GM18870 (cell line): ENCODE results near the gene NISCH.
"Not testable (repeated sequence)": the region's sequence is repeated elsewhere in the genome, so short reads cannot be mapped to it uniquely, and the experiment has no call there.

ENCODE experiments used
- ATAC-seq: cut with Tn5 transposase; IDR thresholded peaks from one replicate; pipeline ENCODE4 v1.9.1; 2021; ENCODE audit warnings: moderate library complexity; ENCODE audit not compliant: unreplicated experiment

Gene NISCH

DNA sequence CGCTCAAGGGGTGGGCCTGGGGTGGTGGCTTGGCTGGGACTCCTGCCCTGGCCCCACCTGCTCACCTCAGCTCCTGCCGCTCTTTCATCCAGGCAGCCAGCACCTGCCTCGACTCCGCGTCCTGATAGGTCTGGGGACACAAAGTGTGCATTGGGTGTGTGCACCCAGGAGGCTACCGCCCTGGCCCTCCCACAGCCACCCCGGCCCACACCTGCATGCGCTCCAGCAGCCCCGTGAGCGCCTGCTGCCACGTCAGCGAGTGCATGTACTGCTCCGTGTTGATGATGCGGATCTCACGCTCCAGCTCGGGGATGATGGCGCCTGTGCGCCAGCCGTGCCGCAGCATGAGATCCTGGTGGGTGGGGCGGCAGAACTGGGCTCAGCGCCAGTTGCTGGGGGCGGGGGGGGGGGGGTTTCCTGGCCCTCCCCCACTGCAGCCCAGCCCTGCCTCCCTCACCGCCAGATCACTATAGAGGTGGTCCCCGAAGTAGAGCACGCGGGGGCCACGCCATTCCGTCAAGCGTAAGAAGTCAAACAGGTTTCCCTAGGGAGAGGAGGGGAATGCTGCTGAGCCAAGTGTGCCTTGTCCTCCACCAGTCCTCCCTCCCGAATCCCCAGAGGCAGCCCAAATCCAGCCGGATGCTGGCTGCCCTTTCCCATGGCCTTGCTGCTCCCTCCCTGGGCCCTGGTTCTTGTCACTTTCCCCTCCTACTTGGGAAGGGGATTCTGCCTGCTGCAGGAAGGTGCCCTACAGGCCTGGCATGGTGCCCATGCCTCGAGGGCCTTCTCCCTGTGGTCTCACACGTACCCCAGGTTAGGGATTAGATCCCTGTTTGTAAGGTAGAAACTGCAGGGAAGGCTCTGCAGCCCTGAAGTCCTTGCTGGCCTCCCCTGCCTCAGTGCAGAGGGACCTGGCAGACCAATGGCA lies 69.6 kb downstream of the NISCH start:
- ATAC-seq, result no peak

DNA sequence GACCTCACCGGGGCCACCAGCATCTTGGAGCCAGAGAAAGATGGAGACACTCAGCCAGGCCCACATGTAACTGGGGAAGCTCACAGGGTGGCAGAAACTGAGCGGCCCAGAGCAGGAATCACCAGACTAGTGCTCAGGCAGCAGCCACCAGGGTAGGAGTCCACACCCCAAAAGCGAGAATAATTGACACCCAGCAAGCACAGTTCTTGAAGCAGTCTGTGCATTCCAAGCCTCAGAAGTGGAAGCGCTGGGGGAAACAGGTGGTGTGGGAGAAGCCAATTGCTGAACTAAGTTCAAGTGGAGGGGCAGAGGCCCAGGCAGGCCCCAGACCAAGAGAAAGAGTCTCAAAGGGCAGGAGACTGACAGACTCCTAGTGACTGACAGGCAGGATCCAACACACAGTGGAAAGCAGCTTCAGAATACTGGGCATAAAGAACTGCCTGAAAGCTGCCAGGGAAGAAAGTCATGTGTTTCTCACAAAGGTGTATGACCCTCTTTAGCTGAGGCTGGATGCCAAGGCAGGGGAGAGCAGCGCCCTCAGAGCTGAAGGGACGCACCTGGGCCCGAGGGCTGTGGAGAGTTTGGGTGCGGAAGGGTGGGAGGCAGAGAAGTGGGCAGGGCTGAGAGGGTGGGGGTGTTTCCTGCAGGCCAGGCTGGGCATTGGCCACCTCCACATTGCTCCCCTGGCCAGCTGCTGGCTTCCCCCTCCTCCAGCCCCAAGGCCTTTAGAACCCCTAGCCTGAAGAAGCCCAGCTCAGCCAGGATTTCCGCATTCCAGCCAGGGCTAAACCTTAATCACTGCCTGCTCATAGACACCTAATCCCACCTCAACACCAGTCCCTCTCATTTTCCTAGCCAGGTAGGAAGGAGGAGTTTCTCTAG lies 70.5 kb downstream of the NISCH start:
- no peak for ATAC-seq

DNA sequence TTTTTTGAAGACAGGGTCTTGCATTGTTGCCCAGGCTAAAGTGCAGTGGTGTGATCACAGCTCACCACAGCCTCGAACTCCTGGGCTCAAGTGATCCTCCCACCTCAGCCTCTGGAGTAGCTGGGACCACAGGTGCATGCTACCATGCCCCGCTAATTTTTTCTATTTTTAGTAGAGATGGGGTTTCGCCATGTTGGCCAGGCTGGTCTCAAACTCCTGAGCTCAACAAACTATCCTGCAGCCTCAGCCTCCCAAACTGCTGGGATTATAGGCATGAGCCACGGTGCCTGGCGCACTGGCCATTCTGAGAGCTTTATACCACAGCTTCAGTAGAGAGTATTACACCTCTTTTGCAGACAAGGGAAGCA lies 71.3 kb downstream of the NISCH start:
- ATAC-seq, result not testable (repeated sequence)

DNA sequence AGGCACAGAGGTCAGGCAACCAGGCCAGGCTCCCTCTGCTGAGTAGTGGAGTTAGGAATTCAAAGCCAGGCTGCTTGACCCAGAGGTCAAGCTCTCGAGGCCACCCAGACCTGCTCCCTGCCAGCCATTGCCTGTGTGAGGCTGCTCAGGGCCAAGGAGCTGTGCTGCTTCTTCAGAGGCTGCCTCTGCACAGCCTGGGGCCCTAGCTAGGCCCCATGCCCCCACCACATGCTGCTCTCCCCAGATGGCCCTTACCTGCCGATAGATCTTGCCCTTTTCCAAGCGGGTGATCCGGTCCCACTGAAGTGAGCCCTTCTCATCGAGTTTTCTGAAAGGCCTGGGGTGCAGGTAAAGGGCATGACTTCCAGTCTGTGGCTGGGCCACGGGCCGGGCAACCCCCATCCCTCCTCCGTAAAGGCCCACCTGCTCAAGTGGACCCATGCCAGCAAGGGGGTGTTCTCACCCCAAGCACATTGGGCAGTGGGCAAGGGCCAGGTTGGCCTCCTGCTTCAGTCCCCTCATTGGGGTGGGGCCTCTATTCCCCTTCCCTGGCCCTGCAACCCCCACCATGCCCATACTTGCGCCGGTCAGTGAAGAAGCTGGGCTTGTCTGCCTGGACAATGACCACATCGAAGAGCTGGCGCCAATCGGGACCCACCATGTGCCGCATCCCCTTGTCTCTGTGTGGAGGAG lies 71.8 kb downstream of the NISCH start:
- no peak for ATAC-seq

DNA sequence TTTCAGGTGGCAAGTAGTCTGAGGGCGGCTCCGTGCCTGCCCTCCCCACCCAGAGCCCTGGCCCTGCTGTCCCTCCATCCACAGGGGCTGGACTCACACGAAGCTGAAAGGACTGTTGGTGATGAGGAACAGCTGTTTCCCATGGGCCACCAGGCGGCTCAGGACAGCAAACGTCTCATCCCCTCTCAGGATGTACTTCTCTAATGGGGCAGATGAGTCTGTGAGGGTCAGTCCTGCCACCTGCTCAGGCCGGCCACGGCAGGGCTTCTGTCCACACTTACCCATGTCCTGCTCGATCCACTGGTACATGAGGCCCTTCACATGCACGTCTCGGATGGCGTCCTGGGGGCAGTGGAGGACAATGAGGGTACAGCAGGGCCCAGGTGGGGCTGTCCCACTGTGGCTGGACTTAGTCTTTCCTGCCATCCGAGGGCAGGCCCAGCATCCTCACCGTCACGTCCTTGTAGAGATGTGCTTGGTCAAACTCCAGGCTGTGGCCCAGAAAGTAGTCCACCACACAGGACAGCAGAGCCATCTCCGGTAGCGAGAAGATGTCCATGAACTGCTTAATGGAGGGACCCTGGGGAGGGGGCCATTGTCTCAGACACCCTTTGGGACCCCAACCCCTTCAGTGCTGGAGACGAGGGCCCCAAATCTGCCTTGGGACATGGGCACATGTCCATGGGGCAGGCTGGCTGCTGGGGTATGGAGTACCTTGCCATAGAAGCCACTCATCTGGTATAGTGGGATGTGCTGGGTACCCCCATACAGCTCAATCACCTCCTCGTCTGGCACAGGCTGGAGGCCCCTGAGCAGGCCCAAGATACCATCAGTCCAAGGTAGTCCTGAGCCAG lies 72.6 kb downstream of the NISCH start:
- no peak for ATAC-seq

DNA sequence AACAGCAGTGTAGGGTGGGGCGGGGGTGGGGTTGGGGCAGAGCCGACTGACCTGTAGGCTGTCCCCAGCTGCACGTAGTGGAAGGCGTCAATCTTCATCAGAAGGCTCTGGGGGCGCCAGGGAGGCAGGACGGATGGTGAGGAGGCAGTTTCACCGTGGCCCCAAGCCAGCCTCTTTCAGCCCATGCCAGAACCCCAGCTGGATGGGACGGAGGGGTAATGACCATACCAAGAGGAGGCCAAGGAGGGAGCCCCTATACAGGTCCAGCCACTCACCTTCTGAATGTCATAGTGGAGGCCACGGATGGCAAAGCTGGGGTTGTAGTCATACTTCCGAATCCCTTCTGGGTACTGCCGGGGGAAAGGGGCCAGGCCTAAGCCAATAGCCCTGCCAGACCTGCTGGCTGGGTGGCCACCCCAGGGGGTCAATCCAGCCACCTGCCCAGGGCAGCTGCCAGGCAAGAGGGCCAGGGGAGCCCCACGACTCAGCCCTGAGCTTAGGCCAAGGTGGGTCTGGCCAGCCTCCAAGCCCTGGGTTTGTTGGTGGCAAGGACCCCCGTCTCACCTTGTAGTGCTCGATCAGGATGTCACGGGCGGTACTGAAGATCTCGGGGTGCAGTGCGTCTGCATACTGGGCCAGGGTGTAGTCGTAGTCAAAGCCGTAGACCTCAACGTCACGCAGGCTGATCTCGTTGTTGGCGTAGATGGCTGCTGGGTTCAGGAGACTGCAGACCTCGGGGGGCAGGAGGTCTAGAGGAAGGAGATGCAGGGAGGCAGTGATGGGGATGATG lies 73.4 kb downstream of the NISCH start:
- ATAC-seq, result no peak

DNA sequence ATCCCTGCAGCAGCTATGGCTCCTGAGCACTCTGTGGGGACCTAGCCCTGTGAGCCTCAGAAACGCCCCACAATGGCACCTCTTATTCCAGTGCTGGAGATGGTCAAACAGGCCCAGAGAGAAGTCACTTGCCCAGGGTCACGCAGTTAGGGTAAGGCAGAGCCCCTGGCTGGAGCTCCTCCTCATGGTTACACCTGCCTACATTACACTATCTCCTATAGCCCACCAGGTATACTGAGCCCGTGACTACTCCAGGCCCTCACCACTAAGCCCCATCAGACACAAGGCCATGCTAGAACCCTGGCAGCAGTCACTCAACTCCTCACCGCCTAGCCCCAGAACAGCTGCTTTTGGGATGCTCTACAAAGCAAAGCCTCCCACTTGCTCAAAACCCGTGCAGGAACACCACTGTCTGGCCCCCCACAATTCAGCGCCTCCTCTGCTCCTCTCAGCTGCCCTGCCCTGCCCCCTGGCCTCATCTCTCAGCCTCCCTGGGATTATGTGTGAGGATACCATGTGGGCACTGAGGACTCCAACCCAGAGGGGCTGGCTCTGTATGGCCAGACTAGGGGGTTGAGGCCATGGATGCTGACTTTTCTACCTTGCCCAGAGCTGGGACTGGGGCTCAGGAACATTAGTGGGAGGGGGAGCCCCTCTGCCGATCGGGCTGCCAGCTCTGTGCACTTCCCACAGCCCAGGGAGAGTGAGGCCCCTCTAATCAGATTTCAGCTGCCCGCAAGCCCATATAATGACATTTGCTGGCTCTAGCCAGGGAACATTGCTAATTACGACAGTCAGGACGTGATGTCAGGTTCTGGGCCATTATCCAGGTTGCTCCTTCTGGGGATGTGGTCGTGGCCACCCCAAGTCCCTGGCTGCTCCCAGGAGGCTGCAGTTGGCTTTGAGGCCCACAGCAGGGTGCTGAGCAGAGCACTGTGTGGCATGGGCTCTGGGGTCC lies 74.3 kb downstream of the NISCH start:
- ATAC-seq, result no peak

DNA sequence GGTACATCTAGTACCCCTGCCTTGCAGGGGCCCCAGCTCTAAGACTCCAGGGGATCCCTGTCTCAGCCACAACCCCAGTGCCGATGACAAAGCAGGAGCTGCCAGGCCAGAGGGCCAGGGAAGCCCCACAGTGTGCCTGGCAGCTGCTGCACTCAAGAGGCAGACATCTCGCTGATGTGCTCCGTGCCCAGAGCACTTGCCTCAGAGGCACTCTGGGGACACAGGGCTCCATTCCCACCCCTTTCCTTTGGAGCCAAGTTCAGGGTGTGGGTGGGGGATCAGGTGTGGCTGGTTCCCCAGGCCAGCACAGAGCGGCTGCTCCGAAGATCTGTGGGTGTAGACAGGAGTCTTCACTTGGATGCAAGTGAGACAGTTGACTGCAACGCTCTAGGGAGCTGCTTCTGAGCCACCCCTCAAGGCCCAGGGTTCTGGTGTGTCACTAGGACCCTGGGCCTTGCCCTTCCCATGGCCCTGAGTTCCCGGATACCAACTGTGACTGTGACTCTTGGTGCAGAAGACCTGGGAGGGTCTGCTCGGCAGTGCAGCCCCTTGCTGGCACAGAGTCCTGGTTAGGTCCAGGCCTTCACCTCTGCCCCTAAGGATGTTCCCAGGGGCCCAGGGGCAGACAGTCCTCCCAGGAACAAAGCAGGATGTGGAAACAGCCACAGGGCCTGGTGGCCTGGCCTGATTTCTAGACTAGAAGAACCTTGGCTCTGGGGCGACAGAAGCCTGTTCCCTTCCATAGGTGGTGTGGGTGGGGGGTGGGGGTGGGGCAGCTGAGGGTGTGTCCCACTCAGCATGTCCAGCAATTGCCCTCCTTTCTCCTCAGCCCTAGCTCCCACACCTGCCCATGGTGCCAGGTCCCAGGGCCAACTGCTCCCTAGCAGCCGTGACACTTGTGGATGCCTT lies 75.8 kb downstream of the NISCH start:
- ATAC-seq, result no peak

DNA sequence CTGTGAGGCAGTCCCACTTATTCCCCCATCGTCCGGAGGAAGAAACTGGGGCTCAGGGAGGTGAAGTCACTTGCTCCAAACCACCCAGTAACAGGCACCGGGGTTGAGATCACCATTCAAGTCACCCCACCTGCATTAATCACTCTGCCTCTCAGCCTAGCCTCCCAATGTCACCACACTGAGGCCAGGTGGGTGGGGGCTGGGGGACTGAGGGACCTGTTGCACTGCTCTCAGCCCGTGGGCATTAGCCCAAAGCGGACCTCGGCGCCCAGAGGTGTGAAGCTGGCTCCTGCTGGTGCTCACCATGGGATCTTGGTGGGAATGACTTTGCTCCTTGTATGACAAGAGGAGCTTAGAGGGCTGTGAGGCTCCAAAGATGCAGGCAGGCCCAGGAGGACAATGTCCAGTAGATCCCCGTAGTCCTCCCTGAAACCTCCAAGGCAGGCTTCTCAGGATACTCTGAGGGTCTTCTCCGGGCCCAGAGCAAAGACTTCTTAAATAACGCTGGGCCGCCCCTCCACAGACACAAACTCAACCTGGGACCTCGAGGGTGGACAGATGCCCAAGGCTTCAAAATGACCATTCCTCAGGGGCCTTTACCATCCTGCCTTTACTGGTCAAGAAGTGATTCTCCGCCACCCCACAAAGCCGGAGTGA lies 76.6 kb downstream of the NISCH start:
- ATAC-seq, result no peak

DNA sequence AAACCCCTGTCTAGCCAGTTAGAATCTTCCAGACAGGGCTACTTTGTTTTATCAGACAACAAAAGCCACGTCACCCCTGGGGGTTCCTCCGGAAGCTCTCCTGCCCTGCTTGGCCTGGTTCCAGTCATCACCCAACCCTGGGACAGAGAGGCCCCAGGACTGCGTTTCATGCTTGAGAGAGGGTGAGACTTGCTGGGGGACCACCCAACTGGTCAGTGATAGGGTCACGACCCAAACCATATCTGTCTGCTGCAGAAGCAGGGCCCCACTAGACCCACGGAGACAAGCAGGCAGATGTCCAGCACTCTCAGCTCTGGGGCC lies 77.1 kb downstream of the NISCH start:
- ATAC-seq, result no peak

DNA sequence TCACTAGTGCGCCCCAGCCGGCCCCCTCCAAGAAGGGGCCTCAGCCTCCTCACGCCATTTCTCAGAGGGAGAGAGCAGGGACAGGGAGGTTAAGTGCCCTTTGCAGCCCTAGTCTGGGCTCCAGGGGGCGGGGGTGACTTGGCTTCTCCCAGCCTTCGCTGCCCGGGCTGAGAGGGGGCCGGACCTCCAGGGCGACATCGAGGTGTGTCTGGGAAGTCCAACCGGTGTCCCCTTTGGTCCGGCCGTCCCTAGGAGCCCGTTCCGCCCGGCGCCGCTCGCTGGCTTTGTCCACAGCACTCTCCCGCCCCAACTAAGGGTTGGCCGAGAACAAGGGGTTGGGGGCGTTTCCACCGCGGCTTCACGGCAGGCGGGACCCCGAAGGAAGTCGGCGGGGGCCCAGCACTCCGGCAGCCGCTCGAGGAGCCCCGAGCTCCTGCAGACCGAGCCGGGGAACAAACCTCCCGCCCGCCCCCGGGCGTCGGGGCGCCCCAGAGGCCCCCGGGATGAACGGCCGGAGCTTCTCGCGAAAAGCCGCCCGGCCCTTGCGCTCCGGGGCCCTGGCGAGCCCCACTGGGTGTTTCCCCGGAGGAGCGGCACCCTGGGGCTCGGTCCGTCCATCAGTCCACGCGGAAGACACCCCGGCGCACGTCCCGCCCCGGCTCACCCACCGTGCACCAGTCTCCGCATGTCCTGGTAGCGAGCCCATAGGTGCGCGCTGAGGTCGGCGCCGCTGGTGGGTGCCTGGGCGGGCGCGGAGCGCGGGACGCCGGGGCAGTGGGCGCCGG lies 77.6 kb downstream of the NISCH start:
- ATAC-seq, result no peak

DNA sequence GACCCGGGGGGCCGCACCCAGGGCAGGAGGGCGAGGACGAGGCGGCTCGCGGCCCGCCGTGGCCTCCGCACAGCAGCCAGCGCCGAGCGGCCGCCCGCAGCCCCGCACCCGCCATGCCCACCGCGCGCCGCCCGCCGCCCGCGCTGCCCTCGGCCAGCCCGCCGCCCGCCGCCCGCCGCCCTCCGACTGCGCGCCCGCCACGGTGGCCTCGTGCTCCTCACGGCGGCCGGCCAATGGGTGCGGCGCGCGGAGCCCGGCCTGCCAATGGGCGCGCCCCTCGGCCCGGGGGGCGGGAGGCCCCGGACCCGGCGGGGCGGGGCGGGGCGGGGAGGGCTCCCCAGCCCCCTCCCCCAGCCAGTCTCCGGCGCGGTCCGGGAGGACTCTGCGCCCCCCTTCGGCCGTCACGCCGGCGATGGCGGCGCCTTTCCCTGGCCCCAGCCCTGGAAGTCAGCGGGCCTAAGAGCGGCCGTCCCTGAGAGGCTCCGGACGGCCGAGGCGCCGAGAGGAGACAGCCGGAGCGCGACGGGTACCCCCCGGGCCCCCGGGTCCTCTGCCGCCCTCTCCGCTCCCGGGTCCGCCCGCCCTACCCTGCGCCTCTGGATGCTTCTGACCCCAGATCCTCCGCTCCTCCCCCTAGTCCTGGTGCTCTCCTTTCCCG lies 78.3 kb downstream of the NISCH start, which contains the start of gene NT5DC2:
TSS of gene NT5DC2 (minus strand) at position 235 of the 658 bp plus-strand sequence. CDS start at position 115, 120 bp downstream.
- no peak for ATAC-seq

DNA sequence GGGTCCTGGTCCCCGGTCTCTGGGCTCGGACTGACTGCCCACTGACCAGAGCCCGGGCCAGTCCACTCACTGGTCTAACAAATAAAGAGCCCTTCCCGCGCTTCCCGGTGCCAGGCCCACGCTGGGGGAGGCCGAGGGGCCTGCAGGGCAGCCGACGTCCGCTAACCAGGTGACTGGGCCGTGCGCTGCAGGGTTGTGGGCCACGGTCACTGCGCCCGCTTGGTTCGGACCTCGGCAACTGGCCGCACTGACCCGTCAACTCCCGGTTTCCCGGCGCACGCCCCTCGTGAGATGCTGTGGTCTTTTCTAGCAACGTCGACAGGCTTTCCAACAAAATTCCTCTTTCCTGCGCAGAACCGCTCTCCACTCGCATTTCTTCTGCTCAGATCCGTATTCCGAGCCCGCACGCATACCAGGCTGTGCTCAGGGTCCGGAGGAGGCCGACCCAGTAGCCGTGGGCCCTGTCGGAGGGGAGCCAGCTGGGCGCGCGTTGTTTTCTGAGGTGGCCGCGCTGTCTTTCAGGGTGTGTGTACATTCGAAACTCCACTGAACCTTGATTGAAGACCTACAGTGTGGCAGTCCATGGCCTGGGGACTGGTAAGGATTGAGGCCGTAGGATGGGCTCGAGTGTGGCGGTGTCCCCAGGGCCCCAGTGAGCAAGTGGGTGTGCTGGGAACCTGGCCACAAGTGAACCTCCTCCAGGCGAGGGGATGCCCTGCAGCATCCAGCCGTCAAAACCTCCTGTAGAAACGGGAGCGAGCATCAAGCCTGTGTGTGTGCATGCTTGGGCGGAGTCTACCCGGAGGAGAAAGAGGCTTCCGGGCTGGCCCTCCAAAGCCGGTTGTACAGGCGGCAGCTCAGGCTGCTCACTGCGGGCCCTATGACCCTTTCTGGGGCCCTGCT lies 79.1 kb downstream of the NISCH start:
- no peak for ATAC-seq

DNA sequence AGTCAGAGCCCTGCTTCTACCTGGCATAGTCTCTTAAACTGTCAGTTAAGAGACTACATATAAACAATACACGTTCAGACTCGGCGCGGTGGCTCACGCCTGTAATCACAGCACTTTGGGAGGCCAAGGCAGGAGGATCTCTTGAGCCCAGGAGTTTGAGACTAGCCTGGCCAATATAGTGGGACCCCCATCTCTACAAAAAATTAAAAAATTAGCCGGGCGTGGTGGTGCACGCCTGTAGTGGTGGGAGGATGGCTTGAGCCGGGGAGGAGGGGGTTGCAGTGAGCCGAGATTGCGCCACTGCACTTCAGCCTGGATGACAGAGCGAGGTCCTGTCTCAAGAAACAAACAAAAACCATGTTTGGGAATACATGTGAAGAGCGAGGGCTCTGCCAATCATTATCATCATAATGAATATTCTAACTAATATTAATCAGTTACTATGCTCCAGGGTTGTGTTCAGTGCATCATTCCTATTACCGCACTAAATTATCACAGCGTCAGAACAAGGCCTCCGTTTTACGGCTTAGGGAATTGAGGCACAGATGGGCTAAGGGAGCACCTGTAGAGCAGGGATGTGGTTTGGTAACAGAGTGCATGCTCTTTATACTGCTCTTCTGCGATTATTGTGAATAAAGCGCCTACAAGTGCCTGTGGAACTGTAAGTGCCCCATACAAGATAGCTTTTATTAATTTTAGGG lies 80.2 kb downstream of the NISCH start:
- no peak for ATAC-seq
